Activated CD8-positive, alpha-beta memory T cell treated with anti-CD3 and anti-CD28 coated beads for 4 hours (primary cell): ENCODE results near the gene DDR1.
"Not testable (repeated sequence)": the region's sequence is repeated elsewhere in the genome, so short reads cannot be mapped to it uniquely, and the experiment has no call there.

ENCODE experiments used
- DNase-seq, 2 donors: peaks; one replicate each; pipeline ENCODE4 v3.0.0-alpha.2; 2020; ENCODE audit warnings: low read depth in 2 of 2

DDR1 gene

DNA sequence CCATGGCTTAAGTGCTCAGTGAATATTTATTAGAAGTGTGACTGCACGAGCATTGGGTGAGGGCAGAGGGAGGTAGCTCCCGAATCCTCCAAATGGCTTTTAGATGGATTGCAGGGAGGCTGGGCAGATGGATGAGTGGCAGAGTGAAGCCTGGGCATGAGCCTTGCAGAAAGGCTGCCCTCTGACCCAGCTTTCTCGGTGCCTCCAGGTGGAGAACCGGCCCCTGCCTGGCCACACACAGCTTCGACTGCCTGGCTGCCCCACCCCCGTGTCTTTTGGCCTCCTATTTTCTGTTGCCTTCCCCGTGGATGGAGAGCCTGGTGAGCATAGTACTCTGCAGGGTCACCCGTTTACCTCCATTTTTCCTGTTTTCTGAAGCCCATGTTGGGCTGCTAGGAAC, 33.2 kb downstream of the DDR1 start:
- DNase-seq = no peak

GRCh38 chr6:30918670-30919069, 34.4 kb downstream of the DDR1 start:
- no peak for DNase-seq

GRCh38 chr6:30922447-30922852, 38.1 kb downstream of the DDR1 start:
- no peak for DNase-seq

DNA sequence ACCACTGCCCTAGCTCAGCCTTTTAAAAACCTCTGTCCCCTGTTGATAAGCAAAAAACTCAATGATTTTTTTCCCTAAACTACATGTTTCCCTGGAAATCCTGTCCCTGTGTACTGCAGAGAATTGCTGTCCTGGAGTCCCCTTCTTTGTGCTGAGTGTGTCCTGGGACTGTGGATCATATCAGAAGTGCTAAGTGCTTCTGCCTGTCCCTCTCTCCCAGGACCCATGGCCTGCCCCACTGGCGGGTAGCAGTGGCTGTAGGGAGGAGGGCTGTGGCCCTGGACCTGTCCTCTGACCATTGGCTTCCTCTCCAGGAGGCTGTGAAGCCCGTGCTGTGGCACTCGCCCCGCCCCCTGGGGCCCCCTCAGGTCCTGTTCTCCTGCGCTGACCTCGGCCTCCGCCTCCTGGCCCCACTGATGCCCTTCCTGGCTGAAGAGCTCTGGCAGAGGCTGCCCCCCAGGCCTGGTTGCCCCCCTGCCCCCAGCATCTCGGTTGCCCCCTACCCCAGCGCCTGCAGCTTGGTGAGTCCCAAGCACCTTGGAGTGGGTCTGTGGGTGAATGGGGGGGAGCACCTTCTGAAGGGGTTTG, 39.8 kb downstream of the DDR1 start:
- not testable (repeated sequence) for DNase-seq

GRCh38 chr6:30926644-30927043, 42.3 kb downstream of the DDR1 start:
- DNase-seq = no peak

DNA sequence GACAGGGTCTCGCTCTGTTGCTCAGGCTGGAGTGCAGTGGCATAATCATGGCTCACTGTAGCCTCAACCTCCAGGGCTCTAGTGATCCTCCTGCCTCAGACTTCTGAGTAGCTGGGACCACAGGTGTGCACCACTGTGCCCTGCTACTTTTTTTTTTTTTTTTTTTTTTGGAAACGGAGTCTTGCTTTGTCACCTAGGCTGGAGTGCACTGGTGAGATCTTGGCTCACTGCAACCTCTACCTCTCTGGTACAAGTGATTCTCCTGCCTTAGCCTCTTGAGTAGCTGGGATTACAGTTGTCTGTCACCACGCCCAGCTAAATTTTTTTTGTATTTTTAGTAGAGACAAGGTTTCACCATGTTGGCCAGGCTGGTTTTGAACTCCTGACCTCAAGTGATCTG, 42.8 kb downstream of the DDR1 start:
- not testable (repeated sequence) for DNase-seq

DNA sequence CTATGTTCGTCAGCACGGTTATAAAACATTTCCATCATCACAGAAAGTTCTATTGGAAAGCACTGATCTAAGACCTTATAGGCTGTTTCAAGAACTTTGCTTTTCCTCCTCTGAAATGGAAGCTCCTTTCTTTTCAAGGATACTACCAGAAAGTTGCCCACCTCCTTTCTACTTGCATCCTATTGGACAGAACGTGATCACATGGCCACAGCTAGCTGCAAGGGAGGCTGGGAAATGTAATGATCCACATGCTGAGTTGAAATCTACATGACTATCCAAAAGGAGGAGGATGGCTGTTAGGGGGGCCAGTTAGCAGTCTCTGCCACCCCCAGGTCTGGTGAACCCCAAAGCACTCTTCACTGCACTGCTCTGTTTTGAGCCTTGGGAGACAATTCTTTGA, 44.4 kb downstream of the DDR1 start:
- no peak for DNase-seq

GRCh38 chr6:30930506-30930905, 46.2 kb downstream of the DDR1 start:
- no peak for DNase-seq

GRCh38 chr6:30931272-30931671, 47.0 kb downstream of the DDR1 start:
- DNase-seq = no peak

DNA sequence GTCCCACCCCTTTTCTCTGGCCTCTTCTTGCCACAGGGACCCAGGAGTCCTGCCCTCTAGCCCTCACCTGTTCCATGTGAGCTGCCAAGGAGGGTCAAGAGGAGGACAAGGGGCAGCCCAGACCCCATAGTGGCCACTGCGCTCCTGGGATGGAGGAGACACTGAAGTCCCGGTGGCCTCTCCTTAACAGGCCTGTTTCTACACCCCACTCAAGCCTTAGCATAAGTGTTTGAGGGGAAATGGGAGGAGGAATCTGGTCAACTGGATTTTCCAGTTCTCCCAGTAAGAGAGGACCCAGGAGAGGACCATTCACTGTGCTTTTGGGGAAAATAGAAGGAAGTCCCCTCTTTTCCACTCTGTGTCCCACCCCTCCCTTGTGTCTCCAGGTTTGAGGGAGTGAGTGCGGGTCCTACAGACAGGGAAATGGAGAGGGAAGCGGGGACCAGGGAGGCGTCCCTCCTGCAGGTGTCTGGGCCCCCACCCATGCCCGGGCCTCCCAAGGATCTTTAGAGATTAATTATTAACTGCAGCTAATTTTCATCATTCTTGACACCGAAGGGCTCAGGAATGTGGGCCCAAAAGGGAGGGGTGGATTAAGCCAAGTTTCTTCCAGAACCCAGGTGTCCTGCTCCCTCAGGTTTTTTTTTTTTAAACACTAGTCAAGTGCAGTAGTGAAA, 47.8 kb downstream of the DDR1 start, which contains the start of gene SFTA2:
Gene SFTA2 (minus strand): TSS at position 202 of the 677 bp plus-strand sequence. CDS start 74 bp downstream, at position 128.
- no peak for DNase-seq

- DNase-seq = no peak
Observed at GRCh38 chr6:30932665-30933365, 48.5 kb downstream of the DDR1 start.

DNA sequence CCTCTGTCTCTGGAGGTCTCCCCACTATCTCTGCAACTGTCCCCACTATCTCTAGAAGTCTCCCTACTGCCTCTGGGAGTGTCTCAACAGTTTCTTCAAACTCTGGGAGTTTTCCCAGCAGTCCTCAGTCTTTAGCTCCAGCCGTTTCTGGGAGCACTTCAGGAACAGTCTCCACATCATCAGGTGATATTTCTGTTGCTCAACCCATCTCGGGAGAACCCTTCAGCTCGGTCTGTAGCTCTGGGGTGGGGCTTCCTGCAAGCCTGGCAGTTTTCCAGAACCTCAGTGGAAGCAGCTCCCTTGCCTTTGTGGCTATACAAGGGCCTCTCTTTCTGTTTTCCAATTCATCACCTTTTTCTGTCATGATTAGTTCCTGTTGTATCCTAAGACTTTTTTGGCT, 50.7 kb downstream of the DDR1 start:
- no peak for DNase-seq

- DNase-seq = no peak
Observed at GRCh38 chr6:30937265-30937664, 52.9 kb downstream of the DDR1 start.

DNA sequence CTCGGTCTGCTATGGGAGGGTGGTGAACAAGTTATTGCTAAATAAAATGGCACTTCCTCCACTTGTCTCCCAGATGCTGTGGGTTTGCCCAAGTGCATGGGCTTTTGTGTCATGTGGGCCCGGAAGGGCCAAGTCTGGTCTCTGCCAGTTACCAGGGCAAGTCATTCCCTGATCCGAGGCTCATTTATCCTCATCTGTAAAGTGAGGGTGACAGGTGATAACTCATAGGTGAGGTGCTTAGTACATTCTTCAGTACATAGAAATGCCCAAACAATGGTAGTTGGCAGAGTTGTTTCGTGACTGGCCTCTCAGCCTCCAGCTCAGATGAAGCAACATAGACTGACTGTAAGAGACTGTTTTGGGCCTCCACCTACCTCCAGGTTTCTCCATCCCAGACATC, 54.4 kb downstream of the DDR1 start:
- no peak for DNase-seq

GRCh38 chr6:30939473-30939872, 55.2 kb downstream of the DDR1 start:
- no peak for DNase-seq

- DNase-seq = no peak
Observed at GRCh38 chr6:30940361-30940986, 56.2 kb downstream of the DDR1 start, which contains the start of gene MUCL3. Gene MUCL3, plus strand, starts transcription at chr6:30940973. Its CDS starts 27 bp downstream, at chr6:30941000.

DNA sequence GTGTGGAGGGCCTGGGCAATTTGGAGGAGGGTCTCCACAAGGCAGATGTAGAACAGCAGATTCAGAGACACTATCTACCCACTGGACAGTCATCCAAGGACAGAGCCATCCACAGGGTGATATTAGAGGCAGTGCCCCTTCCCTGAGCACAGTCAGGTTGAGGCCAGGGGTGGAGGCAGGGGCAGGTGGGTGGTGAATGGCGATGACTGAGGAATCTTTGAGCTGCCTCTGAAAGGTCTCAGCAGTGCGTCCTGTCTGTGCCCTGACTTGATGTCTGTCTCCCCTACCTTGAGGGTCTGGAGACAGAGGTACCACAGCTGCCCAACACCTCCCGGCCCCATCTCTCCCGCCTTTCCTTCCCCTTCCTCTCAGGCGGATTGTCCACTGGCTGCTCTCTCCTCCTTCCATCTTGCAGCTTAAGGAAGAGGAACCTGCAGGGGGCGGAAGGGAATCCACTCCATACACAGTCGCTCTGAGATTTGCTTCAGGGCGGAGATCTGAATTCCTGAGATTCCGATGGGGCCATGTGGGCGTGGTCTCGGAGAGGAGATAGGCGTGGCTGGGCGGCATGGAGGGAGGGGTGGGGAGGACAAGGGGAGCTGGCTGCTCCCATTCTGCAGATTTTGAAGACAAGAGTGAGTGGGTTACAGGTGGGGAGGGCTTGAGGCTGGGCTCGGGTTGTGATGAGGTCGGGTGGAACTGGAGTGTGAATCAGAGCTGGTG, 58.2 kb downstream of the DDR1 start:
- no peak for DNase-seq

GRCh38 chr6:30944051-30944450, 59.7 kb downstream of the DDR1 start:
- no peak for DNase-seq

GRCh38 chr6:30945281-30945680, 61.0 kb downstream of the DDR1 start:
- DNase-seq = no peak

DNA sequence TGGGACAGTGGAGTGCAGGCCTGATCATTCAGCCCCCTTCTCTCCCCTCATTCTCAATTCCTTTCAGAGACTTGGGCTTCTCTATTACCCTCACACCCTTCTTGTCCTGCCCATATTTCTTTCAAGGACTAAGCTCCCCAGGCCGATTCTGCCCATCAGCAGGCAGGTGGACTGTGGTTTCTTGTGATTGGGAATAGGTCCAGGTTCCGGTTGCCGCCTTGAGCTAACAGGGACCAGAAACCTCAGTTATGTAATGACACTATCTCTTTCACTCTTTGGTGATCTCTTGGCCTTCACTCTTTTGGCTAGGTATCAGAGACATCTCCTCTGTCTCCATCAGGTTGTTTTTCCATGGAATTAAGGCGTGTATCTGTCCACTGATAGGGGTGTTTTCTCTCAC, 62.9 kb downstream of the DDR1 start:
- no peak for DNase-seq

DNA sequence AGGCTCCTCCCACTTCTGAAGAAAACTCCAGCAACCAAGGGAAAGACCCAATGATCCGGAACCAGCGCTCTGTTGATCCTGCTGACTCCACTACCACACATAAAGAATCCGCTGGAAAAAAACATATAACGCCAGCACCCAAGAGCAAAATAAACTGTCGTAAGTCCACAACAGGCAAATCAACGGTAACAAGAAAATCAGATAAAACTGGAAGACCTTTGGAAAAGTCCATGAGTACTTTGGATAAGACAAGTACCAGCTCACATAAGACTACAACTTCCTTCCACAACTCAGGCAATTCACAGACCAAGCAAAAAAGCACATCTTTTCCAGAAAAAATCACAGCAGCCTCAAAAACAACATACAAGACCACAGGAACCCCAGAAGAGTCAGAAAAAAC, 64.5 kb downstream of the DDR1 start:
- DNase-seq = no peak
